Stimulated activated naive CD4-positive, alpha-beta T cell treated with Interleukin-2 at 50 U/mL for 16 hours (primary cell): ENCODE measurements around the gene ME1.
"Not testable (repeated sequence)": the region's sequence is repeated elsewhere in the genome, so short reads cannot be mapped to it uniquely, and the experiment has no call there.

Experiments
- DNase-seq: peaks from one replicate; lab custom pipeline; 2025; lab: John Stamatoyannopoulos, UW

Gene ME1

DNA sequence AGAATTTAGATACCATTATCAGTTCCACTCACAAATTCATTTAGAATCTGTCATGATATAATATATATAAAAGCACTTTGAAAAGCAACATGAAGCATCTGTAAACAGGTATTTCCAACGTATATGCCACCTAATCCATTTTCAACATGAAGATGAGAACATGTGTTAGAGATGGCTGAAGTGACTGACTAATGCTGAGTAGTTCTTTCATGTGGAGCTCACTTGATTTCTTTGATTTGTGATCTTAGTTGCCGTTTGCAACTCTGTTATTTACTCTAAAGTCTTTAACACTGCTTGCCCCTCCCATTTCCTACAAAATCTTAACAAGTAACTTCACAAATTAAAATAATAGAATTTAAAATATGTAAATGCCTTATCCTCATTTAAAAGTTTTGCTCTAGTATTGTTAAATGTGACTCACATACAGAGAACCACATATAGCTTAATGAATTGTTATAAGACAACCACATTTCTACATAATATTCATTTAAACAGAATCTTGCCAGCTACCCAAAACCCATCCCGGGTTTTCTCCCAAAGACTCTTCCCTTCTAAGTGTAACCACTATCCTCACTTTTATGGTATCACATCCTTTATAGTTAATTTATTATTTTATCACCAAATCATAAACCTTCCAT lies 78.3 kb downstream of the ME1 start:
- DNase-seq: no peak

- no peak for DNase-seq
Observed at GRCh38 chr6:83343121-83343520, 87.7 kb downstream of the ME1 start.

GRCh38 chr6:83341765-83342164 lies 89.1 kb downstream of the ME1 start:
- no peak for DNase-seq

- DNase-seq: not testable (repeated sequence)
Observed at GRCh38 chr6:83333916-83334315, 96.9 kb downstream of the ME1 start.

GRCh38 chr6:83333500-83333899 lies 97.4 kb downstream of the ME1 start:
- DNase-seq: no peak

DNA sequence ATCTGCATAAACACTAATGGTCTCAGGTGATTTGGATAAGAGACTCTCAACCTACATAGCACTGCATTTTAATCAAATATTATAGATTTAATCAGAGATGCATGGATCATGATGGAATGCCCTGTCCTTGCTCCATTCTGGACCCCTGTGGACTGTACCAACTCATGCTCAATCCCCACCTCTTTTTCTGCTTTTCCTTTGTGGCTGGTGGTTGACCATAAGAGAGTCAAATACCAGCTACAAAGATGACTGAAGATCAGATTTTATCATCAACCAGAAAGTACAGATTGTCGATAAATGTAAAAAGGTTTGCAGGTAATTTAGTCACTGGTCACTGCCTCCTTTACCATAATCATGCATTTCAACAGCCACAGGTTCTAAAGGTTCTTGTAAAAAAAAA lies 116.2 kb downstream of the ME1 start:
- no peak for DNase-seq

DNA sequence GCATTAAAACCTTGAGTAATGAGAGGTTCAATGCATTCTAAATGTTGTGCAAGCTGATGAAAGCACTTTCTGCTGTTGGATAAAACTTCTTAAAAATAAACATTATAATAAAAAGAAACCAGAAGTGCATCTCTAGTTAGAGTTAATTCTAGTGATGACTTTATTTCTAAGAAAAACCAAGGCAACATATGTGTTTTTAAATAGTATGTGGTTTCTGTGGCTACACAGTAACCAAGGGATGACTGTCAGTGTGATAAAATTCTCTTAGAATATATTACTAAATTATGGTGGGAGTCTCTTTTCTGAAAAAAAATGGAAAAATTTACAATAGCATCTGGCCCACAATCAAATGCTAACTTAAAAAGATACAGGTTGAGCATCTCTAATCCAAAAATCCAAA lies 117.0 kb downstream of the ME1 start:
- no peak for DNase-seq

DNA sequence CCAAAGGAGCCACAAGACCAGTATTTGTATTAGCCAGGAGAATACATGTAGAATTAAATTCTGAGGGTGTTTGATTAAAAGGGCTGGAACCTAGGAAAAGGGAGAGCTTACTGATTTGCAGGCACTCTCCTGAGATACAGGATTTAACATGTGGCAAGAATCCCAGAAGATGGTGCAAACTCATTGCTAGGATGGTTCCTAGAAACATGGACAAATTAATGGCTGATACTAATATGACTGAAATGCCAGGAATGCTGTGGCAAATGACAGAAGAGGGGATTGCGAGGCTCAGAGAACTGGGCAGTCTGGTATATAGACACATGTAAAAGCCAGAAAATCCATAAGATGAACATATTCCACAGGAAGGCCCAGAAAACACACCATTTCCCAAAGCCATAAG lies 119.6 kb downstream of the ME1 start:
- DNase-seq: no peak

DNA sequence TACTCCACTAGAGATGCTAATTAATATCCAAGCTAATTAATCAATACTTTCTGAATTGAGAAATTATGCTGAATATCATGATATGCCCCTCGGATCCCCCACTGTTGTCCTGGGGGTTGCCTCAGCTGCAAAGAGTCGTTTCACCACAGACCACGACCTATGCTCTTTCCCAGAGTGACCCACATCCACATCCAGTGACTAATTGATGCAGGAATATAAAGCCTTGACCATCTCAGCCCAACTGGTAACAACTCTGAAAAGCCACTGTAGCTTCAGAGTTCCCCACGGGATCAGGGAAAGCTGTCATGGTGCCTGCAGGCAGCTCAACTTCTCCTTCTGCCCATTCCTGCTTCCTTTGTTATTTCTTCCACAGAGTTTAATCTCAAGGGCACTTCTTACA lies 120.8 kb downstream of the ME1 start:
- no peak for DNase-seq

- DNase-seq: no peak
Observed at GRCh38 chr6:83309344-83309743, 121.5 kb downstream of the ME1 start.

GRCh38 chr6:83308833-83309232 lies 122.0 kb downstream of the ME1 start:
- no peak for DNase-seq

DNA sequence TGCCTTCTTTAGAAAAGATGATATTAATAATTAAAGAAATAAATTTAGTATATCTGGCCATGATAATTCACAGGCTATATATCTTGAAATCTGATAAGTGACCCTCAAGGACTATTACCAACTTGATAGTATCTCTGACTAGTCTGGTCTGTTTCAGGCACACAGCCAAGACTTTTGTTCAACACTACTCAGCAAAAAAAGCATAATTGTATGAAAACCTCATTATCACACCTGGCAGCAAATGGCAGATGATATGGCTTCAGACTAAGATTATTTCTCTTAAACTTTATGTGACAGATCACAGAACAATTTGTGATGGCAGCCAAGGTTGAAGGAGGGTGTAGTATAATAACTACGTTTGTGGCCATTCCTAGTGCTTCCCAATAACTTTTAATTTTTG lies 123.0 kb downstream of the ME1 start:
- no peak for DNase-seq

GRCh38 chr6:83303426-83303825 lies 127.4 kb downstream of the ME1 start:
- DNase-seq: no peak

- no peak for DNase-seq
Observed at GRCh38 chr6:83294676-83295075, 136.2 kb downstream of the ME1 start.

DNA sequence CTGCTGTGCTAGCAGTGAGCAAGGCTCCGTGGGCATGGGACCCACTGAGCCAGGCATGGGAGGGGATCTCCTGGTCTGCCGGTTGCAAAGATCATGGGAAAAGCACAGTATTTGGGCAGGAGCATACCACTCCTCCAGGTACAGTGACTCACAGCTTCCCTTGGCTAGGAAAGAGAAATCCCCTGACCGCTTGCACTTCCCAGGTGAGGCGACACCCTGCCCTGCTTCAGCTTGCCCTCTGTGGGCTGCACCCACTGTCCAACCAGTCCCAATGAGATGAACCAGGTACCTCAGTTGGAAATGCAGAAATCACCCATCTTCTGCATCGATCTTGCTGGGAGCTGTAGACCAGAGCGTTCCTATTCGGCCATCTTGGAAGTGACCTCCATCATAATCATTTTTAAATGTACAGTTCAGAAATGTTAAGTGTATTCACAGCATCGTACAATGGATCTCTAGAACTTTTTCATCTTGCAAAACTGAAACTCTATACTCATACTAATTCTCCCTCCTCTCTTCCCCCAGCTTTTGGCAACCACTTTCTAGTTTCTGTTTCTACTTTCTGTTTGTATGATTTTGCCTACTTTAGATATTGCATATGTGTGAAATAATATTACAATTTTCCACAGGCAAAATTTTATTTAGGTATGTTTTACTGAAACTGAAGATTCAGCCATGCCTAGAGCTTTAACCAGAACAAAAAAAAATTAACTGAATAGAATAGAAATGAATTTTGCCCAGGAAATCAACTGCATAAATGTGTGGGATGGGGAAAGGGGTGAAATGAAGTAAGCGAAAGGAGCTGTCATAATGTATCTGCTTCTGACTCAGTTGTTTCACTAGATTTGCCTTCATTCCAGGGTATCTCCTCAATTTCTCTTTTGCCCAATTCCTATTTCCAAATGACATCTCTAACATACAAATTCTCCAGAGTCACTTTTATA lies 137.7 kb downstream of the ME1 start:
- DNase-seq: no peak

- not testable (repeated sequence) for DNase-seq
Observed at GRCh38 chr6:83287298-83287697, 143.6 kb downstream of the ME1 start.

DNA sequence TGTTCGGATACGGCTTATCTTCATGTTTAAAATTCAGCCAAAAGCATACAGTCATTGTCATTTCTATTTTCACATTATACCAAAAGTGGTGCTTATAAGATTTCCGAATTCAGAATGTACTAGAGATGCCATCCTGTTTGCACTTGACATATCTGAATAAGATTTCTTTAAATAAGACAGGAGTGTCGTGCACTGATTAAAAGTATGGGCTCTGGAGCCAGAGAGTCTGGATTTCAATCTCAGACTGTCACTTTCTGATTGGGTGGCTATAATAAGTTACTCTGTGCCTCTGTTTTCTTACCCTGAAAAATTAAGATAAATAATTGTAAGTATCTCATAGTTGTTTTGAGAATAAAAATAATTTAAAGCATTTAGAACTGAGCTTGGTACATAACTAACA lies 144.9 kb downstream of the ME1 start:
- DNase-seq: no peak

DNA sequence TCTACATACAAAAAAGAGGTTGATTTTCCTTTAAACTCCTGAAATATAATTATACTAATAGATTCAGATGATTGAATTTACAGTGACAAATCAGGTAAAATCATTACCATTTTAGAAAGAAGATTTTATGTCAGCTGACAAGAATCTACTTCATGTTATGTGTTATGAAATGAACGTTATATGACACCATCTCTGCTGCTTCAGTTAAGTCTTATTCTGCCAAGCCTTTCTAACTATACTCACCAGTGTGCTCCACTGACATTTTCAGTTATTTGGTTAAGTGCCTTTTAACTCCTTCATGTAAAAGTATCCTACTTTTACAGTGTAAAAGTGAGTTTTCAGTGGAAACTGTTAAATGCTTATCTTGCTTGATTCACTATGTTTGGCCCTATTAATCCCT lies 157.3 kb downstream of the ME1 start:
- no peak for DNase-seq

DNA sequence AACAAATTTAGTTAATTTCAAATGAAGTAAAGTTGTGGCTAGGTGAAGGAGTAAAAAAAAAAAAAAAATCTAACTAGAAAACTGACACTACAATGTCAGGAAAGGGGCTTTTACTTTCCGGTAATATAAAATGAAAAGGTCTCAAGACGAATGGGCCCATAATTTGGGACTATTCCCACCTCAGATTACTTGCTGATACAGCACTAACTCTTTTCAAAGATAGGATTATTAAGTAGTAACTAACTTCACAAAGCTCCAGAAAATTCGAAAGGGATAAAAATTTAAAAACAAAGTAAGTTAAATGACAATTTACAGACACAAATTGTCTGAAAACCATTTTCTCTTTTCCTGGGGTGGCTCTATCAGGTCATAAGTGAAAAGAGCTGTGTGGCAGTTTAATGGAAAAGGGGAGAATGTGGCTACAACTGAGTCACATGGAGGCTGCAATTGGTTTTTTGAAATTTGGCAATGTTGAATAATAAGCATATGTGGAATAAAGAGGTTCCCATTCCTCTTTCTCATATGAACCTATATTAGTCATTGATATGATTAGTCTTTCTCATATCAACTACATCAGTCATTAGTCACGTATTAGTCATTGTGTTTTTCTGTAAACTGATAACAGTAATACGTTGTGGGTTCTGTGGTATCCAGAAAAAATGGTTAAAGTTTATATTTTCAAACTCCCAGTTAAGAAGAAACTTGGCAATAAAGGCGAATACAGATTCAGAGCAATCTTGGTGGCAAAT lies 159.7 kb downstream of the ME1 start:
- no peak for DNase-seq

DNA sequence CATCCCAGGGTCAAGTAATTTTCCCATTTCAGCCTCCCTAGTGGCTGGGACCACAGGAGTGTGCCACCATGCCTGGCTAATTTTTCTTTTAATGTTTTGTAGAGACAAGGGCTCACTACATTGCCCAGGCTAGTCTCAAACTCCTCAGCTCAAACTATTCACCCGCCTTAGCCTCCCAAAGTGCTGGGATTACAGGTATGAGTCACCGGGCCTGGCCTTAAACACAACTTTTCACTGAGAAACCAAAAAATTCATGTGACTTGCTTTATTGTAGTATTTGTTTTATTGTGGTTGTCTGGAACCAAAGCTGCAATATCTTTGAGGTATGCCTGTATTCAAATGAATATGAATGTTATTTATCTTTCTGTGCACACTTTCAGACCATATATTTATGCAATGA lies 165.5 kb downstream of the ME1 start:
- DNase-seq: no peak

DNA sequence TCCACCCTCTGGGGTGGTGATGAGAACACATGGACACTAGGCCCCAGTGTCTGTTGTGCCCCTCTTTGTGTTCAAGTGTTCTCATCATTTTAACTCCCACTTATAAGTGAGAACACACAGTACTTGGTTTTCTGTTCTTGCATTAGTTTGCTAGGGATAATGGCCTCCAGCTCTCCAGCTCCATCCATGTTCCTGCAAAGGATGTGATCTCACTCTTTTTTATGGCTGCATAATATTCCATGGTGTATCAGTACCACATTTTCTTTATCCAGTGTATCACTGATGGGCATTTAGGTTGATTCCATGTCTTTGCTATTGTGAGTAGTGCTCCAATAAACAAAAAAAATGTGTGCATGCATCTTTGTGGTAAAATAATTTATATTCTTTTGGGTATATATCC lies 170.3 kb downstream of the ME1 start:
- no peak for DNase-seq

- DNase-seq: no peak
Observed at GRCh38 chr6:83258517-83258916, 172.3 kb downstream of the ME1 start.

DNA sequence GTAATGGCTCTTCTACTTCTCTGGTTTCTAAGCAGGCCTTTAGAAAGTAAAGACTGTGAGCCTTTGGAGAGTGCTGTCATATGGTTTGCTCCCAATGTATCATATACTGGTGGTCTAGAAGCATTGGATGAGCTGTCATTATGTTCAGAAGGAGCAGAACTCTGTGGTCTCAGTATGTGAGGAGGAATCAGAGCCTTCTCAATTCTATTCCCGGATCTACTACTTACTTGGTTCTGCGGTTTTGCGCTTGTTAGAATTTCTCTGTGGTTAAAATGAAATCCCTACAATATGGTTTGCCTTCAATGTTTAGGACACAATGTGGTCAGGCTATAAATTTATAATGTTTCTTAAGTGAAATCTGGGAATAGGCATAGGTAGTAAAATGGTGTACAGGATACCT lies 173.1 kb downstream of the ME1 start:
- no peak for DNase-seq
